ENCODE data around the gene ATP1A4. TPM values are rescaled to one million over a fixed set of nuclear protein-coding genes. Genes with fewer than 3 reads are reported as not detected.

Gene ATP1A4
- total and polyA plus RNA-seq, 2 of the 8 experiments (the other 6 are each of a cell fraction or from before 2014, with no cell fraction given): 0.48 to 0.61 TPM

DNA sequence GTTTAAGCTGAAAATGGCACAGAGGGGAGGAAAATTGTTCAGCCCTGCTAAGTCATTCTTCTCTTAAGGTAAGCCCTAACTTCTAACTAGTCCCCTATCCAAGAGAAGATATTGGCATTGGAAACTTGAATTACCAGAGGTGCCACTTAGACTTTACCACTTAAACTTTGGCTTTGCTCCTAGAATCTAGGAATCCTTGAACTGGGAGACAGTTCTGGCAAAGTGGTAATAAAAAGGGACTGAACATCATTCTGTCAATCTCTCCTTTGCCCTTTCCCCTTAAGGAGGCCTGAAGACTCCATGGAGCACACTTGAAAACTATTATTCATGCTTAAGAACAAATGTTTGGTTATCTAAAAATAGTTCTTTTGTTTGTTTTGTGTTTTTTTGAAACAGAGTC is 8.4 kb downstream of the ATP1A4 start:
- FAIRE-seq (no peak), DNase-seq (ENCODE audit: low read depth in 1 of 2, low spot score in 2 of 2) (no peak)
- no peaks in the 10 kb centered on the region for H3K23me2 ChIP-seq (ENCODE audit: low read depth, low read length)
- no peak overlapping the region for H3K4ac ChIP-seq (replicated peaks; ENCODE audit: insufficient read length, low read depth, low read length)
- no peaks in the 10 kb centered on the region for H4K20me1 ChIP-seq (replicated peaks in 1 of 2; ENCODE audit: control insufficient read depth in 1 of 2, insufficient read depth in 2 of 2, low read length in 2 of 2)
- no peaks in the 10 kb centered on the region; a peak in 1 of 7 replicates for H3K27me3 ChIP-seq (replicated peaks in 1 of 4; ENCODE audit: control insufficient read depth in 3 of 4, extremely low read depth in 1 of 4, insufficient read depth in 3 of 4, low read length in 3 of 4)
- H3K23ac ChIP-seq (ENCODE audit: insufficient read length): no peak overlapping the region
- no peak overlapping the region for H2AK5ac ChIP-seq (ENCODE audit: low read depth, low read length)
- H2BK12ac ChIP-seq (ENCODE audit: low read depth, low read length): no peak overlapping the region
- no peak overlapping the region for H3K56ac ChIP-seq (replicated peaks; ENCODE audit: insufficient read length, low read depth, low read length)
- H3K4me2 ChIP-seq (ENCODE audit: insufficient read depth in 1 of 2, low read depth in 2 of 2, low read length in 2 of 2): no peak overlapping the region
- H4K5ac ChIP-seq (ENCODE audit: insufficient read length, low read depth, low read length): no peak overlapping the region
- no peak overlapping the region for H3K27ac ChIP-seq (ENCODE audit: low read depth, low read length)
- H3K18ac ChIP-seq (ENCODE audit: extremely low read depth, low read length): no peak overlapping the region
- no peak overlapping the region for H3K4me3 ChIP-seq (ENCODE audit: extremely low read depth in 1 of 4, insufficient read depth in 2 of 4, low read depth in 3 of 4, low read length in 4 of 4)
- H3K9me3 ChIP-seq (ENCODE audit: insufficient read depth in 2 of 2, low read depth in 1 of 2, low read length in 1 of 2): no peaks in the 10 kb centered on the region
- no peaks in the 10 kb centered on the region for H3K79me2 ChIP-seq (ENCODE audit: control insufficient read depth in 1 of 2, insufficient read depth in 2 of 2, low read length in 2 of 2)
- no peak overlapping the region for H2BK5ac ChIP-seq (ENCODE audit: low read depth, low read length)
- H2BK20ac ChIP-seq (ENCODE audit: low read length): no peak overlapping the region
- H3K14ac ChIP-seq (ENCODE audit: insufficient read length): no peak overlapping the region
- H3K9ac ChIP-seq (replicated peaks in 1 of 4; ENCODE audit: extremely low read depth in 1 of 4, low read depth in 3 of 4, low read length in 3 of 4): no peak overlapping the region
- no peaks in the 10 kb centered on the region for H3K79me1 ChIP-seq (ENCODE audit: low read depth, low read length)
- H3K36me3 ChIP-seq (ENCODE audit: control insufficient read depth in 2 of 4, insufficient read depth in 4 of 4, low read length in 3 of 4): no peaks in the 10 kb centered on the region
- ChIA-PET CTCF (ENCODE audit: partially characterized antibody) (interaction anchor here (1.2 to 18.4 kb wide), 12 partner anchors 9 to 92 kb away, joined by 3 to 257 read pairs (median 22); partner anchors contain the start of genes ATP1A4, CASQ1 and PEA15), POLR2A (ENCODE audit: partially characterized antibody) (interaction anchor here (1.5 kb wide), 1 partner anchor 9 kb away, joined by 6 read pairs; no protein-coding TSS in a partner anchor)
- H2BK120ac ChIP-seq (replicated peaks; ENCODE audit: low read depth, low read length): no peak overlapping the region
- H4K8ac ChIP-seq (ENCODE audit: extremely low read depth, insufficient read depth, low read length): no peak overlapping the region
- no peak overlapping the region for H4K91ac ChIP-seq (replicated peaks; ENCODE audit: insufficient read length, low read length)
- no peak overlapping the region for H2BK15ac ChIP-seq (ENCODE audit: low read length)
- H2AFZ ChIP-seq (ENCODE audit: low read length): no peak overlapping the region
- H3K4me1 ChIP-seq (replicated peaks in 1 of 4; ENCODE audit: control insufficient read depth in 3 of 4, insufficient read depth in 4 of 4, low read length in 3 of 4): peaks cover 0 to 2% (median 0%) of the 10 kb centered on the region in 4 experiments; a peak in 2 of 7 replicates
- TF ChIP-seq GTF2F1 (IDR thresholded peaks at IDR 0.05; ENCODE audit: borderline replicate concordance, low read depth, low read length) (no peak), POLR2AphosphoS5 (IDR thresholded peaks at IDR 0.05; ENCODE audit: low read depth, low read length) (no peak), TAF1 (IDR thresholded peaks at IDR 0.05; ENCODE audit: low read depth, low read length) (no peak), SIRT6 (IDR thresholded peaks at IDR 0.05; ENCODE audit: low read length) (no peak), EGR1 (IDR thresholded peaks at IDR 0.05; ENCODE audit: borderline replicate concordance, low read depth, low read length) (no peak), KDM1A (IDR thresholded peaks at IDR 0.05; ENCODE audit: borderline replicate concordance, low read length) (no peak), PHF8 (conservative IDR thresholded peaks at IDR 0.05; ENCODE audit: low read depth, low read length) (no peak), SRF (IDR thresholded peaks at IDR 0.05; ENCODE audit: low read depth, low read length) (no peak), TBP (IDR thresholded peaks at IDR 0.05; ENCODE audit: low read depth, low read length) (no peak), RNF2 (IDR thresholded peaks at IDR 0.05; ENCODE audit: borderline replicate concordance, low read depth, low read length, missing control alignments, poor library complexity, severe bottlenecking) (no peak), GABPA (IDR thresholded peaks at IDR 0.05; ENCODE audit: borderline replicate concordance, insufficient read depth, low read length) (no peak), CREB1 (IDR thresholded peaks at IDR 0.05) (no peak), YY1 (IDR thresholded peaks at IDR 0.05; ENCODE audit: low read depth, low read length) (no peak), CHD2 (IDR thresholded peaks at IDR 0.05; ENCODE audit: low read length) (no peak)
- TF ChIP-seq, protein P1, sequence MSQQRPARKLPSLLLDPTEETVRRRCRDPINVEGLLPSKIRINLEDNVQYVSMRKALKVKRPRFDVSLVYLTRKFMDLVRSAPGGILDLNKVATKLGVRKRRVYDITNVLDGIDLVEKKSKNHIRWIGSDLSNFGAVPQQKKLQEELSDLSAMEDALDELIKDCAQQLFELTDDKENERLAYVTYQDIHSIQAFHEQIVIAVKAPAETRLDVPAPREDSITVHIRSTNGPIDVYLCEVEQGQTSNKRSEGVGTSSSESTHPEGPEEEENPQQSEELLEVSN (IDR thresholded peaks at IDR 0.05): no peak
